Dedifferentiated amniotic fluid mesenchymal stem cell (primary cell): ENCODE results near the gene THSD7B.
"Not testable (repeated sequence)": the region's sequence is repeated elsewhere in the genome, so short reads cannot be mapped to it uniquely, and the experiment has no call there.

Experiments
- DNase-seq: peaks from one replicate; pipeline ENCODE4 v3.0.0-alpha.2; 2016; ENCODE audit errors: extremely low spot score

THSD7B gene

GRCh38 chr2:137255345-137255744, 490.0 kb downstream of the THSD7B start:
- no peak for DNase-seq

- no peak for DNase-seq
Measured at GRCh38 chr2:137255990-137256389, 490.6 kb downstream of the THSD7B start.

- DNase-seq: no peak
Measured at GRCh38 chr2:137261881-137262585, 496.7 kb downstream of the THSD7B start.

GRCh38 chr2:137262594-137262993, 497.2 kb downstream of the THSD7B start:
- no peak for DNase-seq

- DNase-seq: no peak
Measured at GRCh38 chr2:137287913-137288639, 522.7 kb downstream of the THSD7B start.

GRCh38 chr2:137291836-137292570, 526.7 kb downstream of the THSD7B start:
- DNase-seq: no peak

- DNase-seq: no peak
Measured at GRCh38 chr2:137298377-137298776, 533.0 kb downstream of the THSD7B start.

GRCh38 chr2:137300987-137301386, 535.6 kb downstream of the THSD7B start:
- no peak for DNase-seq

GRCh38 chr2:137302957-137303356, 537.6 kb downstream of the THSD7B start:
- DNase-seq: no peak

GRCh38 chr2:137316075-137316474, 550.7 kb downstream of the THSD7B start:
- DNase-seq: no peak

GRCh38 chr2:137321566-137321965, 556.2 kb downstream of the THSD7B start:
- DNase-seq: no peak

GRCh38 chr2:137331562-137331961, 566.2 kb downstream of the THSD7B start:
- not testable (repeated sequence) for DNase-seq

GRCh38 chr2:137333386-137334165, 568.2 kb downstream of the THSD7B start:
- DNase-seq: no peak

- DNase-seq: no peak
Measured at GRCh38 chr2:137336067-137336466, 570.7 kb downstream of the THSD7B start.

GRCh38 chr2:137339051-137339450, 573.7 kb downstream of the THSD7B start:
- no peak for DNase-seq

GRCh38 chr2:137345994-137346393, 580.6 kb downstream of the THSD7B start:
- DNase-seq: no peak

GRCh38 chr2:137348301-137348700, 583.0 kb downstream of the THSD7B start:
- DNase-seq: no peak

GRCh38 chr2:137357634-137358033, 592.3 kb downstream of the THSD7B start:
- DNase-seq: no peak

- no peak for DNase-seq
Measured at GRCh38 chr2:137367361-137367760, 602.0 kb downstream of the THSD7B start.

GRCh38 chr2:137369106-137369505, 603.8 kb downstream of the THSD7B start:
- DNase-seq: no peak

- no peak for DNase-seq
Measured at GRCh38 chr2:137379186-137379585, 613.8 kb downstream of the THSD7B start.

- no peak for DNase-seq
Measured at GRCh38 chr2:137380610-137381009, 615.3 kb downstream of the THSD7B start.
